WTC11 (cell line): ENCODE measurements around the gene LRIG1. TPM values are rescaled to one million over a fixed set of nuclear protein-coding genes. Genes with fewer than 3 reads are reported as not detected.

ENCODE experiments used
- ATAC-seq: fragments of 200-7000 bp; cut with Tn5 transposase; 2 replicates; pipeline ENCODE4 v1.10.0; 2021; ENCODE audit warnings: mild to moderate bottlenecking, moderate library complexity
- CTCF ChIA-PET: fragments of 300-600 bp; sonication (Branson Sonifier 250); formaldehyde crosslinking; loops from one replicate; lab custom pipeline; 2021; ENCODE audit warnings: antibody characterized with exemption; lab: Charles Lee
- POLR2A ChIA-PET: fragments of 350-600 bp; sonication (Branson Sonifier 250); formaldehyde crosslinking; loops from one replicate; lab custom pipeline; 2021; ENCODE audit warnings: antibody characterized with exemption; lab: Charles Lee
- DNase-seq: peaks from one replicate; pipeline ENCODE4 v3.0.0; 2021; ENCODE audit warnings: low spot score
- H3K27ac Mint-ChIP-seq: 2 replicates; pipeline ENCODE4 v1.8.0; 2021; ENCODE audit warnings: mixed read lengths
- H3K27me3 Mint-ChIP-seq: 2 replicates; pipeline ENCODE4 v1.8.0; 2021; ENCODE audit warnings: low read depth, mild to moderate bottlenecking, moderate library complexity, mixed read lengths
- H3K36me3 Mint-ChIP-seq: 2 replicates; pipeline ENCODE4 v1.8.0; 2021; ENCODE audit warnings: mixed read lengths
- H3K4me1 Mint-ChIP-seq: 2 replicates; pipeline ENCODE4 v1.8.0; 2022; ENCODE audit warnings: mixed read lengths
- H3K4me3 Mint-ChIP-seq: 2 replicates; pipeline ENCODE4 v1.8.0; 2021; ENCODE audit warnings: mild to moderate bottlenecking, moderate library complexity, mixed read lengths
- H3K9me3 Mint-ChIP-seq: 2 replicates; pipeline ENCODE4 v1.8.0; 2021; ENCODE audit warnings: mixed read lengths
- CBFB ChIP-seq: sonication (generic); formaldehyde crosslinking; IDR thresholded peaks from 2 replicates; pipeline ENCODE4 v1.8.1; 2022; ENCODE audit warnings: mild to moderate bottlenecking, low read depth, missing genetic modification reagents
- FOXP1 ChIP-seq: sonication (generic); formaldehyde crosslinking; IDR thresholded peaks from 2 replicates; pipeline ENCODE4 v1.8.0; 2022; ENCODE audit warnings: missing genetic modification reagents, mild to moderate bottlenecking, moderate library complexity, borderline replicate concordance
- GRHL2 ChIP-seq: fragments of 250-450 bp; sonication (Bioruptor Pico); IDR thresholded peaks from 2 replicates; pipeline ENCODE4 v1.8.0; 2022; ENCODE audit warnings: mild to moderate bottlenecking, moderate library complexity; ENCODE audit not compliant: insufficient replicate concordance, severe bottlenecking
- JUN ChIP-seq: sonication (generic); formaldehyde crosslinking; IDR thresholded peaks from 2 replicates; pipeline ENCODE4 v1.8.0; 2023; ENCODE audit warnings: mild to moderate bottlenecking, missing genetic modification reagents
- KAT7 ChIP-seq: sonication (generic); formaldehyde crosslinking; IDR thresholded peaks from 2 replicates; pipeline ENCODE4 v1.8.1; 2023; ENCODE audit warnings: missing genetic modification reagents, mild to moderate bottlenecking, borderline replicate concordance
- NR1H2 ChIP-seq: sonication (generic); formaldehyde crosslinking; IDR thresholded peaks from 2 replicates; pipeline ENCODE4 v1.9.0; 2021; ENCODE audit warnings: mild to moderate bottlenecking, moderate library complexity, missing genetic modification reagents
- OVOL2 ChIP-seq: fragments of 250-450 bp; sonication (Bioruptor Pico); IDR thresholded peaks from 2 replicates; pipeline ENCODE4 v1.9.0; 2021; ENCODE audit warnings: mild to moderate bottlenecking, borderline replicate concordance
- PRRX2 ChIP-seq: fragments of 250-450 bp; sonication (Bioruptor Pico); IDR thresholded peaks from 2 replicates; pipeline ENCODE4 v1.8.0; 2021; ENCODE audit warnings: mild to moderate bottlenecking
- SOX15 ChIP-seq: fragments of 250-450 bp; sonication (Bioruptor Pico); IDR thresholded peaks from 2 replicates; pipeline ENCODE4 v1.9.0; 2021; ENCODE audit warnings: mild to moderate bottlenecking
- TEAD4 ChIP-seq: sonication (generic); formaldehyde crosslinking; IDR thresholded peaks from 2 replicates; pipeline ENCODE4 v1.8.0; 2022; ENCODE audit warnings: mild to moderate bottlenecking, missing genetic modification reagents
- TP53 ChIP-seq: sonication (generic); formaldehyde crosslinking; IDR thresholded peaks from 2 replicates; pipeline ENCODE4 v1.8.1; 2023; ENCODE audit warnings: mild to moderate bottlenecking, missing genetic modification reagents
- ZNF121 ChIP-seq: sonication (generic); formaldehyde crosslinking; IDR thresholded peaks from 2 replicates; pipeline ENCODE4 v1.8.0; 2023; ENCODE audit warnings: missing genetic modification reagents
- total RNA-seq: library from RNA; stranded (reverse); gene quantifications from 3 replicates; pipeline ENCODE4 v1.2.3, GENCODE V29; 2021
- TF ChIP-seq, protein P1 (sequence below): sonication (generic); formaldehyde crosslinking; conservative IDR thresholded peaks from 2 replicates; pipeline ENCODE4 v1.8.1; 2023; ENCODE audit warnings: mild to moderate bottlenecking, low read depth, missing genetic modification reagents, moderate library complexity
- TF ChIP-seq, protein P2 (sequence below): sonication (generic); formaldehyde crosslinking; IDR thresholded peaks from 2 replicates; pipeline ENCODE4 v1.8.0; 2022; ENCODE audit warnings: mild to moderate bottlenecking, missing genetic modification reagents
- TF ChIP-seq, protein P3 (sequence below): sonication (generic); formaldehyde crosslinking; IDR thresholded peaks from 2 replicates; pipeline ENCODE4 v1.8.0; 2023; ENCODE audit warnings: mild to moderate bottlenecking, missing genetic modification reagents
- TF ChIP-seq, protein P4 (sequence below): fragments of 250-450 bp; sonication (Bioruptor Pico); IDR thresholded peaks from 2 replicates; pipeline ENCODE4 v1.8.0; 2021; ENCODE audit warnings: mild to moderate bottlenecking
- TF ChIP-seq, protein P5 (sequence below): sonication (generic); formaldehyde crosslinking; IDR thresholded peaks from 2 replicates; pipeline ENCODE4 v1.8.1; 2023; ENCODE audit warnings: mild to moderate bottlenecking, moderate library complexity, missing genetic modification reagents
- TF ChIP-seq, protein P6 (sequence below): sonication (generic); formaldehyde crosslinking; IDR thresholded peaks from 2 replicates; pipeline ENCODE4 v1.8.1; 2022; ENCODE audit warnings: missing genetic modification reagents, borderline replicate concordance
- TF ChIP-seq, protein P7 (sequence below): sonication (generic); formaldehyde crosslinking; IDR thresholded peaks from 2 replicates; pipeline ENCODE4 v1.8.1; 2022; ENCODE audit warnings: mild to moderate bottlenecking, moderate library complexity, missing genetic modification reagents

The LRIG1 gene
- total RNA-seq, 1 experiment from 2014 or later = 105 TPM

DNA sequence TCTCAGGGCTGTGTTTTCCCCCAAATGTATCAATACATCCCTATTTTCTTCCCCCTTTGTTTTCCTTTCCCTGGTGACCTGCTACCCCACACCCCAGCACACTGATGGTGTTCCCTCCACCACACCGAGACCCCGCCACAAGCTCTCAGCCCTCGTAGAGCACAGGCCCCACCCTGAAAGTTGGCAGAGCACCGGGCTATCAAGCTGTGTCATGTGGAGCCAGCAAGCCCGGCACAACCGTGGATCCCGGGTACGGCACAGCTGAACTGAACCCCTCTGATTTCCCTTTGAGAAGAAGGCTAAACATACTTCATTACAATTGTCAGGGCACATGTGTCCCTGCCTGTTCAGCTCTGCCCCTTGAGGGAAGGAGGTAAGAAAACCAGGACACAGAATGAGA, 69.9 kb downstream of the LRIG1 start:
- H3K9me3 Mint-ChIP-seq = no peaks in the 10 kb centered on the region
- POLR2A ChIA-PET = no interaction called here
- no peak overlapping the region for H3K4me3 Mint-ChIP-seq
- peaks cover 87% of the 10 kb centered on the region for H3K4me1 Mint-ChIP-seq
- TF ChIP-seq, protein P1, sequence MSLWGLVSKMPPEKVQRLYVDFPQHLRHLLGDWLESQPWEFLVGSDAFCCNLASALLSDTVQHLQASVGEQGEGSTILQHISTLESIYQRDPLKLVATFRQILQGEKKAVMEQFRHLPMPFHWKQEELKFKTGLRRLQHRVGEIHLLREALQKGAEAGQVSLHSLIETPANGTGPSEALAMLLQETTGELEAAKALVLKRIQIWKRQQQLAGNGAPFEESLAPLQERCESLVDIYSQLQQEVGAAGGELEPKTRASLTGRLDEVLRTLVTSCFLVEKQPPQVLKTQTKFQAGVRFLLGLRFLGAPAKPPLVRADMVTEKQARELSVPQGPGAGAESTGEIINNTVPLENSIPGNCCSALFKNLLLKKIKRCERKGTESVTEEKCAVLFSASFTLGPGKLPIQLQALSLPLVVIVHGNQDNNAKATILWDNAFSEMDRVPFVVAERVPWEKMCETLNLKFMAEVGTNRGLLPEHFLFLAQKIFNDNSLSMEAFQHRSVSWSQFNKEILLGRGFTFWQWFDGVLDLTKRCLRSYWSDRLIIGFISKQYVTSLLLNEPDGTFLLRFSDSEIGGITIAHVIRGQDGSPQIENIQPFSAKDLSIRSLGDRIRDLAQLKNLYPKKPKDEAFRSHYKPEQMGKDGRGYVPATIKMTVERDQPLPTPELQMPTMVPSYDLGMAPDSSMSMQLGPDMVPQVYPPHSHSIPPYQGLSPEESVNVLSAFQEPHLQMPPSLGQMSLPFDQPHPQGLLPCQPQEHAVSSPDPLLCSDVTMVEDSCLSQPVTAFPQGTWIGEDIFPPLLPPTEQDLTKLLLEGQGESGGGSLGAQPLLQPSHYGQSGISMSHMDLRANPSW (CRISPR knock-in tag) = no peak
- no peak for TF ChIP-seq OVOL2 (CRISPR knock-in tag)
- TF ChIP-seq, protein P2, sequence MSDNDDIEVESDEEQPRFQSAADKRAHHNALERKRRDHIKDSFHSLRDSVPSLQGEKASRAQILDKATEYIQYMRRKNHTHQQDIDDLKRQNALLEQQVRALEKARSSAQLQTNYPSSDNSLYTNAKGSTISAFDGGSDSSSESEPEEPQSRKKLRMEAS = no peak
- TF ChIP-seq, protein P3, sequence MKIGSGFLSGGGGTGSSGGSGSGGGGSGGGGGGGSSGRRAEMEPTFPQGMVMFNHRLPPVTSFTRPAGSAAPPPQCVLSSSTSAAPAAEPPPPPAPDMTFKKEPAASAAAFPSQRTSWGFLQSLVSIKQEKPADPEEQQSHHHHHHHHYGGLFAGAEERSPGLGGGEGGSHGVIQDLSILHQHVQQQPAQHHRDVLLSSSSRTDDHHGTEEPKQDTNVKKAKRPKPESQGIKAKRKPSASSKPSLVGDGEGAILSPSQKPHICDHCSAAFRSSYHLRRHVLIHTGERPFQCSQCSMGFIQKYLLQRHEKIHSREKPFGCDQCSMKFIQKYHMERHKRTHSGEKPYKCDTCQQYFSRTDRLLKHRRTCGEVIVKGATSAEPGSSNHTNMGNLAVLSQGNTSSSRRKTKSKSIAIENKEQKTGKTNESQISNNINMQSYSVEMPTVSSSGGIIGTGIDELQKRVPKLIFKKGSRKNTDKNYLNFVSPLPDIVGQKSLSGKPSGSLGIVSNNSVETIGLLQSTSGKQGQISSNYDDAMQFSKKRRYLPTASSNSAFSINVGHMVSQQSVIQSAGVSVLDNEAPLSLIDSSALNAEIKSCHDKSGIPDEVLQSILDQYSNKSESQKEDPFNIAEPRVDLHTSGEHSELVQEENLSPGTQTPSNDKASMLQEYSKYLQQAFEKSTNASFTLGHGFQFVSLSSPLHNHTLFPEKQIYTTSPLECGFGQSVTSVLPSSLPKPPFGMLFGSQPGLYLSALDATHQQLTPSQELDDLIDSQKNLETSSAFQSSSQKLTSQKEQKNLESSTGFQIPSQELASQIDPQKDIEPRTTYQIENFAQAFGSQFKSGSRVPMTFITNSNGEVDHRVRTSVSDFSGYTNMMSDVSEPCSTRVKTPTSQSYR = no peak
- H3K27me3 Mint-ChIP-seq = no peaks in the 10 kb centered on the region
- peak overlapping the region; percentile 52 for H3K27ac Mint-ChIP-seq
- DNase-seq (no peak), ATAC-seq (no peak)
- CTCF ChIA-PET = no interaction called here
- H3K36me3 Mint-ChIP-seq = peaks cover 20% of the 10 kb centered on the region

DNA sequence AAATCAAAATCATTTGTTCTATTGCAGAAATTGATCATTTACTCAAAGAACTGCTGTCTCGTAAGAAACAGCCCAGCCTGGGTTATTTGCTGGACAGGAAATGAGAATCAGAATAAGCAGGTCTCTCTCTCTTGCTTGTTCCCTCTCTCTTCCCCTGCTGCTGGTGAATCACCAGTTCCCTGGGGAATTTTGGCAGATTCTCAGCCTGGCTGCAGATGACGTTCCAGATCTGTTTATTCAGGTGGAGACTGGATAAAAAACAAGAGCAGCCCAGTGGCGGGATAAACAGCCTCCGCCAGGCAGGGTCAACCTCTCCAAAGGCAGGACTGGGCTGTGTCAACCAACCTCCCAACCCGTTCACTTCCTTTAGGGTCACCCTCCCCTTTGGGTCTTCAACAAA, 72.1 kb downstream of the LRIG1 start:
- no peak for DNase-seq
- ChIA-PET CTCF (interaction anchor here (1.1 kb wide), 1 partner anchor 20 kb away, joined by 11 read pairs; no protein-coding TSS in a partner anchor), POLR2A (no interaction called here)
- Mint-ChIP-seq H3K9me3 (peaks cover 6% of the 10 kb centered on the region), H3K4me1 (peaks cover 86% of the 10 kb centered on the region), H3K4me3 (no peak overlapping the region), H3K36me3 (peaks cover 27% of the 10 kb centered on the region), H3K27me3 (no peaks in the 10 kb centered on the region), H3K27ac (peak overlapping the region; percentile 76)
- ATAC-seq = peak; percentile 18; the same call in 1 of the 2 replicates
- TF ChIP-seq GRHL2 (CRISPR knock-in tag) = no peak
- TF ChIP-seq ZNF121 (CRISPR knock-in tag) = no peak
- TF ChIP-seq NR1H2 (CRISPR knock-in tag) = no peak
- TF ChIP-seq TEAD4 (CRISPR knock-in tag) = no peak
- no peak for TF ChIP-seq CBFB (CRISPR knock-in tag)
- TF ChIP-seq JUN = no peak
- no peak for TF ChIP-seq KAT7
- no peak for TF ChIP-seq TP53 (CRISPR knock-in tag)

DNA sequence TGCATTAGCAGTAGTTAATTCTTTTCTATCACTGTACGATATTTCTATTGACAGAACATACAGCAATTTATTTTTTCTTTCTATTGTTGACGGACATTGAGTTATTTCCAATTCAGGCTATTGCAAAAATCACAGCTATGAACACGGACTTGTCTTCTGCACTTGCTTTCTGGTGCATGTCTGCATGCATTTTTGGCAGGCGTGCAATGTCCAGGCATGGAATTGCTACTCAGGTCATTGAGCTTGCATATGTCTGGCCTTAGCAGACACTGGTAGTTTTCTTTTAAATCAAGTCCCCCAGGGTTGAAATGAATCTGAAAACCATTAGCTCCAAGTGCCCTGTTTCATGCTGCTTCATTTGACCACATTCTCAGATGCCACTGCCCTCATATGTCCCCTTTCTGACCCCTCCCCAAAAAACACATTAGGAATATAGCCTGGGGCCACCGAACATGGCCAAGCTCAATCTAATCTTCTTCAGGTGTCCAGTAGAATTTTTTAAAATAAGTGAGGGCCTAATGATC, 72.8 kb downstream of the LRIG1 start:
- Mint-ChIP-seq H3K4me1 (peaks cover 79% of the 10 kb centered on the region), H3K27me3 (no peaks in the 10 kb centered on the region), H3K4me3 (no peak overlapping the region), H3K36me3 (peaks cover 31% of the 10 kb centered on the region), H3K27ac (peak overlapping the region; percentile 55), H3K9me3 (peaks cover 11% of the 10 kb centered on the region)
- ATAC-seq (no peak), DNase-seq (no peak)
- ChIA-PET POLR2A (no interaction called here), CTCF (interaction anchor here (1.1 kb wide), 1 partner anchor 20 kb away, joined by 11 read pairs; no protein-coding TSS in a partner anchor)
- TF ChIP-seq, protein P4, sequence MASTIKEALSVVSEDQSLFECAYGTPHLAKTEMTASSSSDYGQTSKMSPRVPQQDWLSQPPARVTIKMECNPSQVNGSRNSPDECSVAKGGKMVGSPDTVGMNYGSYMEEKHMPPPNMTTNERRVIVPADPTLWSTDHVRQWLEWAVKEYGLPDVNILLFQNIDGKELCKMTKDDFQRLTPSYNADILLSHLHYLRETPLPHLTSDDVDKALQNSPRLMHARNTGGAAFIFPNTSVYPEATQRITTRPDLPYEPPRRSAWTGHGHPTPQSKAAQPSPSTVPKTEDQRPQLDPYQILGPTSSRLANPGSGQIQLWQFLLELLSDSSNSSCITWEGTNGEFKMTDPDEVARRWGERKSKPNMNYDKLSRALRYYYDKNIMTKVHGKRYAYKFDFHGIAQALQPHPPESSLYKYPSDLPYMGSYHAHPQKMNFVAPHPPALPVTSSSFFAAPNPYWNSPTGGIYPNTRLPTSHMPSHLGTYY (CRISPR knock-in tag) = no peak
- TF ChIP-seq NR1H2 (CRISPR knock-in tag) = no peak
- no peak for TF ChIP-seq OVOL2 (CRISPR knock-in tag)
- TF ChIP-seq, protein P5, sequence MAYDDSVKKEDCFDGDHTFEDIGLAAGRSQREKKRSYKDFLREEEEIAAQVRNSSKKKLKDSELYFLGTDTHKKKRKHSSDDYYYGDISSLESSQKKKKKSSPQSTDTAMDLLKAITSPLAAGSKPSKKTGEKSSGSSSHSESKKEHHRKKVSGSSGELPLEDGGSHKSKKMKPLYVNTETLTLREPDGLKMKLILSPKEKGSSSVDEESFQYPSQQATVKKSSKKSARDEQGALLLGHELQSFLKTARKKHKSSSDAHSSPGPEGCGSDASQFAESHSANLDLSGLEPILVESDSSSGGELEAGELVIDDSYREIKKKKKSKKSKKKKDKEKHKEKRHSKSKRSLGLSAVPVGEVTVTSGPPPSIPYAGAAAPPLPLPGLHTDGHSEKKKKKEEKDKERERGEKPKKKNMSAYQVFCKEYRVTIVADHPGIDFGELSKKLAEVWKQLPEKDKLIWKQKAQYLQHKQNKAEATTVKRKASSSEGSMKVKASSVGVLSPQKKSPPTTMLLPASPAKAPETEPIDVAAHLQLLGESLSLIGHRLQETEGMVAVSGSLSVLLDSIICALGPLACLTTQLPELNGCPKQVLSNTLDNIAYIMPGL (CRISPR knock-in tag) = no peak
- TF ChIP-seq FOXP1 (CRISPR knock-in tag) = no peak
- TF ChIP-seq, protein P6, sequence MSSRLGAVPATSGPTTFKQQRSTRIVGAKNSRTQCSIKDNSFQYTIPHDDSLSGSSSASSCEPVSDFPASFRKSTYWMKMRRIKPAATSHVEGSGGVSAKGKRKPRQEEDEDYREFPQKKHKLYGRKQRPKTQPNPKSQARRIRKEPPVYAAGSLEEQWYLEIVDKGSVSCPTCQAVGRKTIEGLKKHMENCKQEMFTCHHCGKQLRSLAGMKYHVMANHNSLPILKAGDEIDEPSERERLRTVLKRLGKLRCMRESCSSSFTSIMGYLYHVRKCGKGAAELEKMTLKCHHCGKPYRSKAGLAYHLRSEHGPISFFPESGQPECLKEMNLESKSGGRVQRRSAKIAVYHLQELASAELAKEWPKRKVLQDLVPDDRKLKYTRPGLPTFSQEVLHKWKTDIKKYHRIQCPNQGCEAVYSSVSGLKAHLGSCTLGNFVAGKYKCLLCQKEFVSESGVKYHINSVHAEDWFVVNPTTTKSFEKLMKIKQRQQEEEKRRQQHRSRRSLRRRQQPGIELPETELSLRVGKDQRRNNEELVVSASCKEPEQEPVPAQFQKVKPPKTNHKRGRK (CRISPR knock-in tag) = no peak
- TF ChIP-seq PRRX2 (CRISPR knock-in tag) = no peak
- TF ChIP-seq, protein P7, sequence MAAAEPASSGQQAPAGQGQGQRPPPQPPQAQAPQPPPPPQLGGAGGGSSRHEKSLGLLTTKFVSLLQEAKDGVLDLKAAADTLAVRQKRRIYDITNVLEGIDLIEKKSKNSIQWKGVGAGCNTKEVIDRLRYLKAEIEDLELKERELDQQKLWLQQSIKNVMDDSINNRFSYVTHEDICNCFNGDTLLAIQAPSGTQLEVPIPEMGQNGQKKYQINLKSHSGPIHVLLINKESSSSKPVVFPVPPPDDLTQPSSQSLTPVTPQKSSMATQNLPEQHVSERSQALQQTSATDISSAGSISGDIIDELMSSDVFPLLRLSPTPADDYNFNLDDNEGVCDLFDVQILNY (CRISPR knock-in tag) = no peak
- TF ChIP-seq SOX15 (CRISPR knock-in tag) = no peak
